Esophagus squamous epithelium (tissue), 5 donors: ENCODE results near the gene KRTAP10-1. TPM values are rescaled to one million over a fixed set of nuclear protein-coding genes. Genes with fewer than 3 reads are reported as not detected.

Experiments
- DNase-seq: peaks from one replicate; lab custom pipeline; 2025; lab: John Stamatoyannopoulos, UW
- H3K27ac ChIP-seq, 4 donors: fragments of 200-600 bp; sonication (generic); one replicate each; pipeline ENCODE4 v1.5.1; 2016 to 2019; ENCODE audit warnings: mild to moderate bottlenecking in 1 of 4
- H3K27me3 ChIP-seq, 4 donors: fragments of 200-600 bp; sonication (generic); 1 replicate in 3 of 4; 2 replicates in 1 of 4; pipeline versions ENCODE4 v1.5.1 to v1.6.0; 2017 to 2021; ENCODE audit warnings: antibody characterized with exemption in 1 of 4
- H3K36me3 ChIP-seq, 3 donors: fragments of 200-600 bp; sonication (generic); one replicate each; pipeline ENCODE4 v1.5.1; 2016 to 2019
- H3K4me1 ChIP-seq, 3 donors: fragments of 200-600 bp; sonication (generic); one replicate each; pipeline ENCODE4 v1.5.1; 2017 to 2019
- H3K4me3 ChIP-seq, 4 donors: fragments of 200-600 bp; sonication (generic); 1 replicate in 3 of 4; 2 replicates in 1 of 4; pipeline ENCODE4 v1.5.1; 2016 to 2019; ENCODE audit warnings: mild to moderate bottlenecking in 2 of 4, moderate library complexity in 1 of 4
- H3K9me3 ChIP-seq, 3 donors: fragments of 200-600 bp; sonication (generic); one replicate each; pipeline ENCODE4 v1.5.1; 2016 to 2019
- CTCF ChIP-seq, 6 experiments: fragments of 450-650 bp in 4 of 6; fragments of 200-600 bp in 2 of 6; sonication (generic) in 2 of 6; IDR thresholded peaks; one replicate each; pipeline ENCODE4 v1.5.1; 2016 to 2019; ENCODE audit warnings: antibody characterized with exemption in 6 of 6, mild to moderate bottlenecking in 4 of 6, moderate library complexity in 4 of 6
- POLR2A ChIP-seq, 4 donors: fragments of 450-650 bp; IDR thresholded peaks; one replicate each; pipeline ENCODE4 v1.6.1; 2017; ENCODE audit warnings: antibody characterized with exemption in 4 of 4, mild to moderate bottlenecking in 4 of 4, moderate library complexity in 3 of 4
- WGBS, 2 donors: methylation state at CpG; one replicate each; pipeline ENCODE4 v1.1.5; 2018; 5-methylcytosine and 5-hydroxymethylcytosine counted together
- intact Hi-C: fragments of 100-400 bp; cut with DNase I; formaldehyde crosslinking; loops from one replicate; pipeline ENCODE4 v1.15.0; 2022
- total RNA-seq, 4 donors: library from RNA; depleted of rRNA; stranded (reverse); fragments of >200 nt; gene quantifications; one replicate each; pipeline ENCODE4 v1.1.0, GENCODE V29; 2016
- donor health status: DM: yes; HTN: yes; CAD: no.

The KRTAP10-1 gene
- total RNA-seq, 4 donors from 2014 or later, result not detected

DNA sequence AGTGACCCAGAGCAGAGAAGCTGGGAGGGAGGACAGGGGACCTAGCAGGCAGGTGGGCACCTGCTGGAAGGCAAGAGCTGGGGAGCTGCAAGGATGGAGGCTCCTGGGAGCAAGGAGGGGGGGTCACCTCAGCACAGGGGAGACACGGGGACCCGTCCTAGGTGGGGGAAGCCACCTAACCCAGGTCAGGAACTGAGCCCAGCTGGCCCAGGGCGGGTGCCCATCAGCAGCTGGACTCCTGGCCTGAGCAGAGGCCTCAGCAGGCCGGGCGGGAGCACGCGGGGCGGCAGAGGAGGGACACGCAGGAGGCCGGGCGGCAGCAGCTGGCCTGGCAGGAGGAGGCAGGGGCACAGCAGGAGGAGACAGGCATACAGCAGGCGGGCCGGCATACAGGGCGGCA is 949 bp downstream of the KRTAP10-1 start:
- no peak for TF ChIP-seq CTCF (IDR thresholded peaks at IDR 0.05)
- TF ChIP-seq POLR2A (IDR thresholded peaks at IDR 0.05), result no peak
- DNase-seq, result no peak
- WGBS, 2 donors, result 60 to 65% methylated on average over 2 to 14 of the region's 14 CpGs
- H3K27ac ChIP-seq, result no peak overlapping the region
- no peaks in the 10 kb centered on the region for H3K36me3 ChIP-seq
- peaks cover 0 to 19% (median 0%) of the 10 kb centered on the region in 4 donors for H3K27me3 ChIP-seq
- peaks cover 0 to 20% (median 0%) of the 10 kb centered on the region in 3 donors for H3K9me3 ChIP-seq
- H3K4me1 ChIP-seq, result no peaks in the 10 kb centered on the region
- H3K4me3 ChIP-seq, result no peak overlapping the region
- intact Hi-C loops, result no loop called here

DNA sequence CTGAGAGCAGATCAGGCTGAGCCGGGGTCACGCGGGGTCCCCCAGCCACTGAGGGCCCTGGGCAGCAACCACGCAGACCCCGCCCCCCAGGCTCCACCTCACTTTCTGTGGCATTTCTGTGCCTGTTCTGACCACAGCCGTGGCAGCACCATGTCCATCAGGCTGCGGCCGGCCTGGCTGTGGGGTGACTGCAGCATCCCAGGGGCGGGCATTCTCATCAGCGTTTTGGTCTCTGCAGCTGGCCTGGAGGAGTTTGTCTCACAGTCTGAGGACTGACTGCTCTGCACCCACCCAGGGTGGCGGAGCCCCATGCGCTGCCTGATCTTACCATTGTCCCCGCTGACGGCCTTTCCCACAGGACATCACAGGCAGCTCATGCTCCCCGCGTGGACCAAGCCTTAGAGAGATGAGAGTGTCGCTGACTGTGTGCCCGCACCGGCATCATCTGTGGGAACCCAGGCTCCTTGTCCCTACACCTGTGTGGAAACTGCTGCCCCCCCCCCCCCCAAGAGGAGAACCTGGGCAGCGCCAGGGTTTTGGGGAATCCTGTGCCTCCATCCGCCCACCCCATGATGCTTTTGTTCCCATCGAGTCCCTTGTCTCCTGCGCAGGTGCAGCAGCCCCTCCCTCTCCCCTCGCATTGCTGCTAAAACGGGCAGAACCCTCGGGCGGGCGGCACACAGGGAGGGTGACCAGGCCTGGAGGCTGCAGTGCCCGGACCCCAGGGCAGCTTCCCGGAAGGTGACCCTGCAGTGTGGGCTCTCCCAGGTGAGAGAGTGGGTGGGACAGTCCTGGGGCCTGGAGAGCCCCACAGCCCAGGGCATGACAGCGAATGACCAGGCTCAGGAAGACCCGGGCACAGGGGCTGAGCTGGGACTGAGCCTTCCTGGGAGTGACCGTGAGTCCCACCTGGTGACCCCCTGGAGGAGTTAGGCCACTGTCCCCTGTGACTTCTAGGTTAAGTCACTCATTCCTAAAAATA is 1.8 kb downstream of the KRTAP10-1 start:
- H3K4me3 ChIP-seq, result no peak overlapping the region
- no peak overlapping the region for H3K27ac ChIP-seq
- TF ChIP-seq CTCF (IDR thresholded peaks at IDR 0.05) (no peak), POLR2A (IDR thresholded peaks at IDR 0.05) (no peak)
- no peaks in the 10 kb centered on the region for H3K36me3 ChIP-seq
- H3K27me3 ChIP-seq, result peaks cover 0 to 22% (median 0%) of the 10 kb centered on the region in 4 donors
- H3K4me1 ChIP-seq, result no peaks in the 10 kb centered on the region
- intact Hi-C loops, result no loop called here
- peaks cover 0 to 20% (median 0%) of the 10 kb centered on the region in 3 donors for H3K9me3 ChIP-seq
- 85 to 88% methylated on average over 11 to 16 of the region's 33 CpGs for WGBS, 2 donors
- no peak for DNase-seq

DNA sequence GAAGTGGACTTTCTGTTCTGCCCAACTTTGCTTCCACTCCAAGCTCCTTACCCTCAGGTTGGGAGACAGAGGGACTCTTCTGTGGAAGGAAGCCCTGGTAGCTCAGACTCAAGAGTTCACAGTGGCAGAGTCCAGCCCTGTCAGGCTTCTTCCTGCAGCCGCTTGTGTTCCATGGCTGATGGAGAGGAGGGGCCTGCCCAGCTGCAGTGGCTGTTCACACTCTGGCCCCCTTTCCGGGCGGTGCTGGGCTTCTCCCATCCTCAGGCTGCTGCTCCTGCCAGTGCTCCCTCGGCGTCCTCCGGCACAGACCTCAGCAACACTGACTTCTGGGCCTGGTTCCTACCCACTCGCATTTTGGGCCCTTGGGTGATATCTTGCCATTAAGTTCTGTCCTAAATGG is 4.0 kb downstream of the KRTAP10-1 start:
- DNase-seq, result no peak
- intact Hi-C loops, result no loop called here

GRCh38 chr21:44534688-44535087 is 5.3 kb downstream of the KRTAP10-1 start:
- no peaks in the 10 kb centered on the region for H3K4me1 ChIP-seq

More for the DNA sequence above, 4.0 kb downstream of the KRTAP10-1 start:
- no peak for TF ChIP-seq POLR2A (IDR thresholded peaks at IDR 0.05)
- TF ChIP-seq CTCF (IDR thresholded peaks at IDR 0.05), result no peak
- Histone ChIP-seq H3K9me3 (no peaks in the 10 kb centered on the region), H3K27me3 (peaks cover 0 to 38% (median 0%) of the 10 kb centered on the region in 4 donors), H3K27ac (no peak overlapping the region), H3K4me3 (no peak overlapping the region), H3K4me1 (no peaks in the 10 kb centered on the region), H3K36me3 (no peaks in the 10 kb centered on the region)
- 56 to 70% methylated on average over 7 of the region's 7 CpGs for WGBS, 2 donors

More at GRCh38 chr21:44534688-44535087, 5.3 kb downstream of the KRTAP10-1 start:
- TF ChIP-seq POLR2A (IDR thresholded peaks at IDR 0.05), result no peak
- TF ChIP-seq CTCF (IDR thresholded peaks at IDR 0.05), result no peak
- 48 to 60% methylated on average over 6 of the region's 6 CpGs for whole genome bisulfite sequencing, 2 donors
- Histone ChIP-seq H3K27me3 (peaks cover 0 to 34% (median 0%) of the 10 kb centered on the region in 4 donors), H3K4me3 (no peak overlapping the region), H3K36me3 (no peaks in the 10 kb centered on the region), H3K27ac (no peak overlapping the region), H3K9me3 (no peaks in the 10 kb centered on the region)
- intact Hi-C loops, result no loop called here
- DNase-seq, result no peak
